OCI-LY3 (cell line): ENCODE data around the gene ADD1.

Source experiments
- H2AFZ ChIP-seq: fragments of 200-600, 300-600 bp; shearing (Covaris generic); 2 replicates; pipeline ENCODE4 v1.6.0; 2014; ENCODE audit warnings: antibody characterized with exemption, low read depth, low read length
- H3K27ac ChIP-seq: fragments of 200-600, 300-600 bp; sonication (generic); 2 replicates; pipeline ENCODE4 v1.5.1; 2014; ENCODE audit warnings: mild to moderate bottlenecking, low read length, moderate library complexity, mixed read lengths
- H3K27me3 ChIP-seq: fragments of 200-600, 300-600 bp; sonication (generic); 2 replicates; pipeline ENCODE4 v1.6.1; 2014; ENCODE audit warnings: low read depth, low read length, mixed read lengths
- H3K36me3 ChIP-seq: fragments of 200-600, 300-600 bp; sonication (generic); replicated peaks from 2 replicates; pipeline ENCODE3; 2014; ENCODE audit warnings: low read depth, low read length, mixed read lengths
- H3K4me1 ChIP-seq: fragments of 300-600, 200-600 bp; sonication (generic); 2 replicates; pipeline ENCODE4 v1.6.1; 2014; ENCODE audit warnings: low read length, mixed read lengths
- H3K4me2 ChIP-seq: fragments of 200-600, 300-600 bp; sonication (generic); 2 replicates; pipeline ENCODE4 v1.6.1; 2014; ENCODE audit warnings: low read length, mixed read lengths
- H3K4me3 ChIP-seq: fragments of 300-600, 200-600 bp; sonication (generic); 2 replicates; pipeline ENCODE4 v1.5.1; 2014; ENCODE audit warnings: antibody characterized with exemption, mild to moderate bottlenecking, low read length, moderate library complexity
- H3K79me2 ChIP-seq: fragments of 300-600, 200-600 bp; shearing (Covaris generic); 2 replicates; pipeline ENCODE4 v1.6.1; 2014; ENCODE audit warnings: mild to moderate bottlenecking, low read length, mixed read lengths
- H3K9ac ChIP-seq: fragments of 300-600, 200-600 bp; shearing (Covaris generic); 2 replicates; pipeline ENCODE4 v1.6.0; 2014; ENCODE audit warnings: mild to moderate bottlenecking, low read length, moderate library complexity
- H3K9me3 ChIP-seq: fragments of 200-600, 300-600 bp; shearing (Covaris generic); 2 replicates; pipeline ENCODE4 v1.6.1; 2014; ENCODE audit warnings: low read length, mixed read lengths; ENCODE audit not compliant: insufficient read depth
- H4K20me1 ChIP-seq: fragments of 200-600, 300-600 bp; sonication (generic); 2 replicates; pipeline ENCODE4 v1.6.1; 2016; ENCODE audit warnings: low read length, mixed read lengths; ENCODE audit not compliant: insufficient read depth
- EZH2phosphoT487 ChIP-seq: fragments of 200-600 bp; shearing (Covaris generic); IDR thresholded peaks from 2 replicates; pipeline ENCODE4 v1.6.1; 2018; ENCODE audit warnings: antibody characterized with exemption, mixed run types, low read depth
- TF ChIP-seq, protein P1 (sequence below): fragments of 200-600, 300-600 bp; sonication (generic); IDR thresholded peaks from 2 replicates; pipeline ENCODE4 v1.5.1; 2014; ENCODE audit warnings: antibody characterized with exemption, low read length, low read depth

ADD1 gene

DNA sequence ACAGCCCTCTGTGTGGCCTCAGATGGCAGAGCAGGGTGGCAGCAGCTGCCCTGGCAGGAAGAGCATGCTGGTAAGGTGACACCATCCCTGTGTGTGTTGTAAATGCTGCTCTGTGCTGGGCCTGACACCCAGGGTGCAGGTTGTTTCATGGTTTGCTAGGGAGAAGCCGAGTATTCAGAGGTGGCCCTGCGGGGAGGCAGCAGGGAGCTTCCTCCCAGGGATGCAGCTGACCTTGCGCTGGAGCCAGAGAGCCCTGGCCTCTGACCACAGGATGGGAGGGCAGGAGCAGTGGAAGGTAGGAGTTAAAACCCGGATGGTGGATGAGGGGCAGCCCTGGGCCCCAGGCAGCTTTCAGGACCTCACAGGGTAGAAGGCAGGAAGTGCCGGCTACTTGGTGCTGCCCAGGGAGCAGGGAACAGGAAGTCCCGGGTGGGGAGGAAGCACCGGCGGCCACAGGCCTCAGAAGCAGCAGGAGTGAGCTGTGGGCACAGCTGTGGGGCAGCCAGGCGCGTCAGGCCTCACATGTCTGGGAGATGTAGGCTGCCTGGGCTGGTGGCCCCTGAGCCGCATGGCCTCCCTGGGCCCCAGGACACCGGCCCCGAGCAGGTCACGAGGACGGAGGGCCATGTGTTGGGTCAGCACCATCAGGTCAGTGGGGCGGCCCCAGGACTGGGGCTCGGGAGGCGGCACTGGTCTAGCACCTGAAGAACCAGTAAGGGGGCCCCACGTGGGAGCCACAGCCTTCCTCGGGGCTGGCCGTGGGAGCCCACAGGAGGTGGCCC, 31.6 kb upstream of the ADD1 start:
- Histone ChIP-seq H3K4me1 (peaks cover 26% of the 10 kb centered on the region), H3K27me3 (no peaks in the 10 kb centered on the region), H3K79me2 (peaks cover 32% of the 10 kb centered on the region), H4K20me1 (no peaks in the 10 kb centered on the region), H3K4me3 (peak overlapping the region; percentile 81), H3K9me3 (no peaks in the 10 kb centered on the region), H3K4me2 (peak overlapping the region; percentile 84), H3K36me3 (peaks cover 3% of the 10 kb centered on the region), H2AFZ (peak overlapping the region; percentile 88; the same call in 1 of the 2 replicates), H3K27ac (peak overlapping the region; percentile 62), H3K9ac (peak overlapping the region; percentile 89)
- TF ChIP-seq, protein P1, sequence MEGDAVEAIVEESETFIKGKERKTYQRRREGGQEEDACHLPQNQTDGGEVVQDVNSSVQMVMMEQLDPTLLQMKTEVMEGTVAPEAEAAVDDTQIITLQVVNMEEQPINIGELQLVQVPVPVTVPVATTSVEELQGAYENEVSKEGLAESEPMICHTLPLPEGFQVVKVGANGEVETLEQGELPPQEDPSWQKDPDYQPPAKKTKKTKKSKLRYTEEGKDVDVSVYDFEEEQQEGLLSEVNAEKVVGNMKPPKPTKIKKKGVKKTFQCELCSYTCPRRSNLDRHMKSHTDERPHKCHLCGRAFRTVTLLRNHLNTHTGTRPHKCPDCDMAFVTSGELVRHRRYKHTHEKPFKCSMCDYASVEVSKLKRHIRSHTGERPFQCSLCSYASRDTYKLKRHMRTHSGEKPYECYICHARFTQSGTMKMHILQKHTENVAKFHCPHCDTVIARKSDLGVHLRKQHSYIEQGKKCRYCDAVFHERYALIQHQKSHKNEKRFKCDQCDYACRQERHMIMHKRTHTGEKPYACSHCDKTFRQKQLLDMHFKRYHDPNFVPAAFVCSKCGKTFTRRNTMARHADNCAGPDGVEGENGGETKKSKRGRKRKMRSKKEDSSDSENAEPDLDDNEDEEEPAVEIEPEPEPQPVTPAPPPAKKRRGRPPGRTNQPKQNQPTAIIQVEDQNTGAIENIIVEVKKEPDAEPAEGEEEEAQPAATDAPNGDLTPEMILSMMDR, result no peak
- TF ChIP-seq EZH2phosphoT487, result no peak

DNA sequence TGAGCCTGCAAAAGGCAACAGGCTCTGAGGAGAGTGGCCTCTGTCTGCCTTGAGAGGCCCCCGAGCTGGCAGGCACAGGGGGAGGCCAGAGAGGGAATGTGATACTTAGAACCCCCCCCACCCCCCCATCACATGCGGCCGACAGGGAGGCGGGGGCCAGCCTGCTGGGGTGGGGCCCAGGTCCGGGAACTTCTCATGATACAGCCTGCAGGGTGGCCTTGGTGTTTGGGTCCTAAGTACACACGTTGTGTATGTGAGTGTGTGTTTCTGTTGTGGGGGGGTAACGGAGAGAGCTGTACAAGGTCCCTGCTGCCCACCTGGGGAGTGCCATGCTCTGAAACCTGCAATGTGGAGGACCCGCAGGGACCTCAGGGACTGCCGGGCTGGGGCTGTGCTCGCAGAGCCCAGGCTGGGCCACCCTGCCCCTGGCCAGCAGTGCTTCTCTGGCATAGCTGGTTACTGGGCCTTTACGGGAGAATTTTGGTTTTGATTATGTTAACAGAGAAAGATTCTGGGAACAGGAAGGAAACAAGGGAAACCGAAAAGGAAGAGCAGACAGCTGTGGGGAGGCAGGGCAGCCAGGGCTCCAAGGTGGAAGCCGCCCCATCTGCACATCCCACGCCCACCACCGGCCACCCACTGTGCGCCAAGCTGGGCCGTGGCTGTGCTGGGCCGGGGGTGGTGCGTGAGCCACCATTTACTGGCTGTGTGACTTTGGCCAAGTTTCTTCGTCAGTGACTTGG, 30.9 kb upstream of the ADD1 start:
- H3K4me3 ChIP-seq, result peak overlapping the region; percentile 81
- H3K27ac ChIP-seq, result peak overlapping the region; percentile 62
- H3K9me3 ChIP-seq, result no peaks in the 10 kb centered on the region
- H3K36me3 ChIP-seq, result peaks cover 3% of the 10 kb centered on the region
- H3K9ac ChIP-seq, result peak overlapping the region; percentile 89
- no peaks in the 10 kb centered on the region for H3K27me3 ChIP-seq
- peaks cover 7% of the 10 kb centered on the region for H4K20me1 ChIP-seq
- H3K4me1 ChIP-seq, result peaks cover 32% of the 10 kb centered on the region
- H3K4me2 ChIP-seq, result peak overlapping the region; percentile 84
- no peak for TF ChIP-seq EZH2phosphoT487
- TF ChIP-seq, protein P1, result no peak
- H2AFZ ChIP-seq, result 0 out of 2 replicates have a peak overlapping the region, but pooled peaks have one; percentile 88
- peaks cover 40% of the 10 kb centered on the region for H3K79me2 ChIP-seq

DNA sequence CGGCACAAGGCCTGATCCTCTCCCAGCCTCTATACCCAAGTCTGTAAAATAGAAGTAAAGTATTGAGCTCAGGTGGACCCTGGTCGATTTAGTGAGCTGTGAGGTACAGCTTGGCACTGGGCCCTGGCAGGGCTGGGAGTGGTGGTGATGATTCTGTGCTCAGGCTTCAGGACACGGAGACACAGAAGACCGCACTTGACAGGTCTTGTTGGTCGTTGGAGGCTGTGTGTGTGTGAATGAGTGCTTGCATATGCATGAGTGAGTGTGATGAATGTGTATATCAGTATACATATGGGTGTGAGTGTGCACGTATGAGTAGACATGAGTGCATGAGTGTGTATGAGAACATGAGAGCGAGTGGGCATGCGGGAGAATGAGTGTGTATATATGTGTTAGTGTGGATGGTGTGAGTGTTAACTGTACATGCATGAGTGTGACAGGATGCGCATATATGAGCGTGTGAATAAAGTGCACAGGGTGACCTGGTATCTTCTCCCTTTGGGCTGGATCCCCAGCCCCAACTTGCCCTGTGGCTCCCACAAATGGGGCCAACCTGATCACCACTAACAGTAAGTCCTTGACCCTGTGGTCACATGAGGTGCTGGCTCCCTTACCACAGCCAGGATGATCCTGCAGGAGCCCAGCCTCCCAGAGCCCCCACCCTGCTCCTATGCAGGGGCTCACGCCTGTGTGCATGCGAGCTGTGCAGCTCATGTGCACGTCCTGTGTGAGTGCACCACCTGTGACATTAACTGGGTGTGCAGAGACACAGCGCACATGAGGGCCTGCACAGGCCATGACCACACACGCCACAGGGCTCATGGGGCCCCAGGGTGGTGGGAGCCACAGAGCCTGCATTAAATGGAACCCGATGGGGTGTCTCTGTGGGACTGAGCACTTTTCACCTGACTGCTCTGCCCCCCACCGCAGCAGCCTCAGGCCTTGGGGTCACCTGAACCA, 29.9 kb upstream of the ADD1 start:
- Histone ChIP-seq H3K27ac (no peak overlapping the region), H3K9me3 (no peaks in the 10 kb centered on the region), H2AFZ (no peak overlapping the region), H3K4me2 (peak overlapping the region; percentile 84), H3K4me3 (peak overlapping the region; percentile 81), H3K4me1 (peaks cover 32% of the 10 kb centered on the region), H3K9ac (peak overlapping the region; percentile 89; the same call in 1 of the 2 replicates), H3K36me3 (peaks cover 3% of the 10 kb centered on the region), H3K79me2 (peaks cover 47% of the 10 kb centered on the region), H4K20me1 (peaks cover 7% of the 10 kb centered on the region), H3K27me3 (no peaks in the 10 kb centered on the region)
- no peak for TF ChIP-seq EZH2phosphoT487
- TF ChIP-seq, protein P1, result no peak
